ENCODE measurements around the gene PHF10.
"Not testable (repeated sequence)": the region's sequence is repeated elsewhere in the genome, so short reads cannot be mapped to it uniquely, and the experiment has no call there.

PHF10 gene

GRCh38 chr6:169724494-169725124 is at the start of gene PHF10:
Gene PHF10, minus strand, starts transcription at chr6:169724500. Its CDS starts 569 bp downstream, at chr6:169723931.
- peak; percentile 51 for DNase-seq (ENCODE audit: low spot score)

DNA sequence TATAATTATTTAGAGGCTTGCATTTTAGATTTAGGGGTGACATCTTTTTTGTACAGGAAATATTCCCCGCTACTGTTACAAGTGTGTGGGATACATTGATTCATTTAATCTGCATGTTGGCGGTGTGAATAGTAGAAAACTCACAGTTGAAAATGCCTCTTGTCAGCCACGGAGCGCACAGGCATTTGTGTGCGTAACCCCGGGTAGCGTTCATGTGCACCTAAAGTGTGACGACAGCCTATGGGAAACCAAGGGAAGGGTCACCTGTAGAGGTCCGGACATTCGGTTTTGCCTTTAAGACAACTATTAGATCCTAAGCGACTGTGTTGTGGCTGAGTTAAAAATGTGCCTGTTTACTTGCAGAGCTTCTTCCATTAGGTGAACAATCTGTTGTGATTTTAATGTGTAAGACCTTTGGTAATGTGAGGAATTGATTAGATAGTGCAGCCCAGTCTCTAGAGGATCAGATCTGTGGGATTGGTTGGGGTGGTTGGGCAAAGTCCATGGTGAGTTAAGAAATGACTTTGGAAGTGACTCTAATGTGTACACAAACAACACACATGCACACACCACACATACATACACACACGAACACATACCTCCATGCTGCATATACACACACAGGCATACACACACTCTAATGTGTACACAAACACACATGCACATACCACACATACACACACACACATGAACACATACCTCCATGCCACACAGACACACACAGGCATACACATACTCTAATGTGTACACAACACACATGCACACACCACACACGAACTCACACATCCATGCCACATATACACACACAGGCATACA is 42.8 kb upstream of the PHF10 start:
- DNase-seq (ENCODE audit: low spot score) = no peak

GRCh38 chr6:169766232-169766631 is 41.9 kb upstream of the PHF10 start:
- no peak for DNase-seq (ENCODE audit: low spot score)

- DNase-seq (ENCODE audit: low spot score) = not testable (repeated sequence)
These were observed 41.5 kb upstream of the PHF10 start for GRCh38 chr6:169765789-169766188.

DNA sequence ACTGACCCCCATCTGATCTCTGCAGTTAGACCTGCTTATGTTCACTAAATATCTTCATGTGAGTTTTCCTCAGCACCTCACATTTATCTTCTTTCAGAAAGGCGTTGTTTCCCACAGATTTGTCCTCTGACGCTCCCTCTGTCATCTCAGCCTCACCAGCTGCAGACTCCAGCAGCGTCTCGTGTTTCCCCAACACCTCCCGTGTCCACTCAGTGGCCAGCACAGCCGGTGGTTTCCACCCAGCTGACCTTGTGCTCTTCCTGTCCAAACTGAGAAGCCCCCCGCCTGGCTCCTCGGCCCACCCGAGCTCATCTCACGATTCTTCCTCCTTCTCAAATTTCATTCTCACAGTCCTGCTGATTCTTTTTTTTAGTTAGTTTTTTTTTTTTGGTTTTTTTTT is 39.6 kb upstream of the PHF10 start:
- no peak for DNase-seq (ENCODE audit: low spot score)

- no peak for DNase-seq (ENCODE audit: low spot score)
These were observed 39.0 kb upstream of the PHF10 start for GRCh38 chr6:169763308-169763707.

GRCh38 chr6:169755162-169755561 is 30.9 kb upstream of the PHF10 start:
- DNase-seq (ENCODE audit: low spot score) = no peak

DNA sequence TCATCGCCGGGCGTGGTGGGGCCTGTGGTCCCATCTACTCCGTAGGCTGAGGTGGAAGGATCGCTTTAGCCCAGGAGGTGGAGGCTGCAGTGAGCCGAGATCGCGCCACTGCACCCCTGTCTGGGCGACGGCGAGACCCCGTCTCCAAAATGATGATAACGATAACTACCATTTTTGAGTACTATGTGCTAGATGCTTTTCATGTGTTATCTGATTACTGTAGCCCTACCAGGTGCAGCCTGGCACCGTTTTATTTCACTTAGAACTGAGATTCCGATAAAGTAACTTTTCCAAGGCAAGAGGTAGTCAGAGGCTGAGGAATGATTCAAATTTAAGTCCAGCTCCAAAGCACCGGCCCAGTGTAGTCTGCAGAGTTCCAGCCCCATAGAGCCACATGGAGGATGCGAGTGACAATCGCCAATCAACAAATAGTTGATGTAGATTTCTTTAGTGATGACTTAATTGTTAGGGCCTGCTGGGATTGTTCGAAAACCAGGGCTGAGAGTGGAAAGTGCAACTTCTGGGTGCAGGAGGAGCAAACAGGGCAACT is 27.8 kb upstream of the PHF10 start:
- no peak for DNase-seq (ENCODE audit: low spot score)

DNA sequence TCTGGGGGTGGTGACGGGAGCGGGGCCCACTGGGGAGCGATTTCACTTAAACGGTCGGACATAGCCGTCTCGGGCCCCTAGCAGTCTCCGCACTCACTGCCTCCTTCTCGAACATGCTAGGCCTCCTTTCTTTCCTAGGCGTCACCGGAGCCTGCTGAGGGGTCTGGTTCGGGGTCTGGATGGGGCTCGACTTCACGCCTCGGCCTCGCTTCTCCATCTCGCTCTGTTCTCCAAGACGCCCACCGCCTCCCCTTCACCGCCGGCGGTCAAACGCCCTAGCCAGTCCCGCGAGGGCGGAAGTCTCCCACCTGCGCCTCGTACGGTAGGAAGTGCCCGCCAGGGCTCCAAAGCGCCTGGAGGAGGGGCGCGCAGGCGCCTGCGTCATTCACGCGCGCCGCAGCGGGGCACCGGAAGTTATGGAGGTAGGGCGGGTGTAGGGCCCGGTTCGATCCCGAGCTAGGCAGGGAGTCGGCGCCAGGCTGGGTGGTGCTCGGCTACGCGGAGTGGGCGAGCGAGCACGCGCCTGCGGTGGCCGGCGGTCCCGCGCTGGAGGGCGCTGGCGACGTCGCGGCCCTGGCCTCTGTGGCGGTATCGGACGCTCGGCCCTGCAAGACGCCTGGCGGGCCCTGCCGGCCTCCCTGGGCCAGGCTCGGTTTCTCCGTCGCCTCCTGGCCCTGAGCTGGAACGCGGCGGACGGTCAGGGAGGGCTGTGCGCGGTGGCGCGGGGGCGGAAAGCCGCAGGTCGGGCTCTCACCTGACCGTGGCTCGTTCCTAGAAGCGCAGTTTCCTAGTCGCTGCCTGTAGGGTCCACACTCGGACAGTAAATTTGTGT is 27.2 kb upstream of the PHF10 start, which contains the start of the genes DYNLT2 and ERMARD:
DYNLT2 (minus strand) TSS at position 331 of the 832 bp plus-strand sequence; CDS start at position 217, 114 bp downstream.
ERMARD (plus strand) TSS at position 381 of the 832 bp plus-strand sequence; CDS start at position 417, 36 bp downstream.
- peak; percentile 92 for DNase-seq (ENCODE audit: low spot score)

- no peak for DNase-seq (ENCODE audit: low spot score)
These were observed 22.3 kb upstream of the PHF10 start for GRCh38 chr6:169746556-169746955.

DNA sequence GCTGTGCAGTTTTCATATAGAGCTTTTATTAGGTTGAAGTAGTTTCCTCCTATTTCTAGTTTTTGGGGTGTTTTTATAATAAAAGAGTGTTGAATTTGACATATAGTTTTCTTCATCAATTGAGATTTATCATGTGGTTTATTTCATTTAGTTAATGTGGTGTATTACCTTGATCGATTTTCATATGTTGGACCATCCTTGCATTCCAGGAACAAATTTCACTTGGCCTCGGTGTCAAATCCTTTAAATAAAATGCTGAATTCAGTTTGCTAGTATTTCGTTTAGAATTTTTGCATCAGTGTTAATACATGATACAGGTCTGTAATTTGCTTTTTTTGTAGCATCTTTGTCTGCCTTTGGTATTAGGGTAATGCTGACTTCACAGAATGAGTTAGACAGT is 21.1 kb upstream of the PHF10 start:
- DNase-seq (ENCODE audit: low spot score) = no peak

- DNase-seq (ENCODE audit: low spot score) = no peak
These were observed 17.0 kb upstream of the PHF10 start for GRCh38 chr6:169741344-169741743.

GRCh38 chr6:169738976-169739529 is 14.8 kb upstream of the PHF10 start:
- DNase-seq (ENCODE audit: low spot score) = no peak

- no peak for DNase-seq (ENCODE audit: low spot score)
These were observed 14.1 kb upstream of the PHF10 start for GRCh38 chr6:169738204-169738975.

DNA sequence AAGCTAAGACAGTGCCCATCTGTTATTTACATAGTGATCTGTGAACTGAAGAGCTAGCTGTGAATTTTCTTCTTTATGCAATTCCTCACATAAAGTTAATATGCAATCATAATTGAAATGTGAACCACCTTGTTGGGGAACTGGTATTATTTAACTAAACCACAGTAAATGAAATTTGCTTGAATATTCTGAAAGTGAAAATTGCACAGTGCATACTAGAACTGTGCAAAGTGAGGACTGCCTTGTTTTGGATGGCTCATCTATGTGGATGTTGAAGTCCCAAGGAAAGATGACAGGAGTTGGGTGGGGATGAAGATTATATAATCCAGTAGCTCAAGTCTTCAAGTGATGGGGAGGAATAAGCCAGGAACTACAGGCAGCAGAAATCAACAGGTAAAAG is 5.7 kb upstream of the PHF10 start:
- DNase-seq (ENCODE audit: low spot score) = no peak

GRCh38 chr6:169726963-169727362 is 2.7 kb upstream of the PHF10 start:
- no peak for DNase-seq (ENCODE audit: low spot score)

DNA sequence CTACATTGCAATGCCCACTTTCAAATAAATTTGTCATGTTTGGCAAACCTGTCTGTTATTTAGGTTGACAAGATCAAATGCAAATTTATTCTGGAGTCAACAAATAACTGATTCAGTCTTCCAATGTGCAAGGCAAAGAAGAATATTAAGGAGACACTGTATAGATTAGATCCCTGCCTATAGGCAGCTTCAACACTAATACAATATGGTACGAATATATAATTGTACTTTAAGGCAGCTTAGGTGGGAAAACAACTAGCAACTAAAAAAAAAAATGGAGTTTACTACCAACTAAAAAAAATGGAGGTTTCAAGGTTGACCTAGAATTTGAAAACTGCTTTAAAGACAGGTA is 1.7 kb upstream of the PHF10 start:
- DNase-seq (ENCODE audit: low spot score) = no peak

GRCh38 chr6:169725125-169726048 is 1.1 kb upstream of the PHF10 start:
- peak; percentile 32 for DNase-seq (ENCODE audit: low spot score)

- peak; percentile 51 for DNase-seq (ENCODE audit: low spot score)
These were observed 258 bp downstream of the PHF10 start for GRCh38 chr6:169723991-169724493.
